NCI-H1436 treated with DMSO at 0.1 percent for 48 hours (cell line): ENCODE measurements around the gene RPS8.
"Not testable (repeated sequence)": the region's sequence is repeated elsewhere in the genome, so short reads cannot be mapped to it uniquely, and the experiment has no call there.

Experiments
- DNase-seq: peaks from one replicate; lab custom pipeline; 2025; lab: John Stamatoyannopoulos, UW

RPS8 gene

DNA sequence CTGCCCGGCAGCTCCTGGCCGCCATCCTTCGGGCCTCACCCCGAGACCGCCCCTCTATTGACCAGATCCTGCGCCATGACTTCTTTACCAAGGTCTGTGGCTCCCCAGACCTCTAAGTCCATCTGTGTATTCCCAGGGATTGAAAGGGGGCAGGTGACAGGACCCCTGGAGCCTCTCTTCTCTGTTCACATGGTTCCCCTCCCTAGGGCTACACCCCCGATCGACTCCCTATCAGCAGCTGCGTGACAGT, 27.6 kb downstream of the RPS8 start:
- no peak for DNase-seq

DNA sequence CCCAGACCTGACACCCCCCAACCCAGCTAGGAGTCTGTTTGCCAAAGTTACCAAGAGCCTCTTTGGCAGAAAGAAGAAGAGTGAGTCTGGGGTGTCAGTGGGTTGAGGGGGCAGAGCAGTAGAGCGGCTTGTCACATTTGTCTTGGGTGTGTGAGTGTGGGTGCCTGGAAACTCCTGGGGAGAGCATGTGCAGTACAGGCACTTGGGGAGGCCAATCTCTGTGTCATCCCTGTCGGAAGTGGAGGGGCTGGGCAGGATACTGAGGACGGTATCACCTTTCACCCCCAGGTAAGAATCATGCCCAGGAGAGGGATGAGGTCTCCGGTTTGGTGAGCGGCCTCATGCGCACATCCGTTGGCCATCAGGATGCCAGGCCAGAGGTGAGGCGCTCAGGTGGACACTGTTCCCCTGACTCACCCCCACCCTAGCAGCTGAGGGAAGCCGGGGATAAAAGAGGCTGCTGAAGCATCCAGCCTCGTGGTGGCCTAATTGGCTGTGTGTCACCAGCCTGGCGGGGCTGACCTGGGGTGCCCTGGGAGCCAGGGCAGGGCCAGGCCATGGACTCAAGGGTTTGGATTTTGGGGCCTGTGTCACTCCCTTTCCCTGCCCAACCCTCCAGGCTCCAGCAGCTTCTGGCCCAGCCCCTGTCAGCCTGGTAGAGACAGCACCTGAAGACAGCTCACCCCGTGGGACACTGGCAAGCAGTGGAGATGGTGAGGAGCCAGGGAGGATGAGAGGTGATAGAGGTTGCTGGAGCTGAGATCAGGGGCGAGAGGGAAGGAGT, 28.2 kb downstream of the RPS8 start:
- no peak for DNase-seq

DNA sequence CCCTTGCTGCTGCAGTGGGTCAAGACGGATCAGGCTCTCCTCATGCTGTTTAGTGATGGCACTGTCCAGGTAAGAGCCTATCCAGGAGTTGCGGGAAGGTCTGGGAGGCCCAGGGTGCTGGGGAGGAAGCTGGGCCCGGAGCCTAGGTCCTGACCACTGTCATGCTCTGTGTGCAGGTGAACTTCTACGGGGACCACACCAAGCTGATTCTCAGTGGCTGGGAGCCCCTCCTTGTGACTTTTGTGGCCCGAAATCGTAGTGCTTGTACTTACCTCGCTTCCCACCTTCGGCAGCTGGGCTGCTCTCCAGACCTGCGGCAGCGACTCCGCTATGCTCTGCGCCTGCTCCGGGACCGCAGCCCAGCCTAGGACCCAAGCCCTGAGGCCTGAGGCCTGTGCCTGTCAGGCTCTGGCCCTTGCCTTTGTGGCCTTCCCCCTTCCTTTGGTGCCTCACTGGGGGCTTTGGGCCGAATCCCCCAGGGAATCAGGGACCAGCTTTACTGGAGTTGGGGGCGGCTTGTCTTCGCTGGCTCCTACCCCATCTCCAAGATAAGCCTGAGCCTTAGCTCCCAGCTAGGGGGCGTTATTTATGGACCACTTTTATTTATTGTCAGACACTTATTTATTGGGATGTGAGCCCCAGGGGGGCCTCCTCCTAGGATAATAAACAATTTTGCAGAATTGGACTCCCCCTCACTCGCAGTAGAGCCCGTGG, 30.1 kb downstream of the RPS8 start:
- DNase-seq = no peak

DNA sequence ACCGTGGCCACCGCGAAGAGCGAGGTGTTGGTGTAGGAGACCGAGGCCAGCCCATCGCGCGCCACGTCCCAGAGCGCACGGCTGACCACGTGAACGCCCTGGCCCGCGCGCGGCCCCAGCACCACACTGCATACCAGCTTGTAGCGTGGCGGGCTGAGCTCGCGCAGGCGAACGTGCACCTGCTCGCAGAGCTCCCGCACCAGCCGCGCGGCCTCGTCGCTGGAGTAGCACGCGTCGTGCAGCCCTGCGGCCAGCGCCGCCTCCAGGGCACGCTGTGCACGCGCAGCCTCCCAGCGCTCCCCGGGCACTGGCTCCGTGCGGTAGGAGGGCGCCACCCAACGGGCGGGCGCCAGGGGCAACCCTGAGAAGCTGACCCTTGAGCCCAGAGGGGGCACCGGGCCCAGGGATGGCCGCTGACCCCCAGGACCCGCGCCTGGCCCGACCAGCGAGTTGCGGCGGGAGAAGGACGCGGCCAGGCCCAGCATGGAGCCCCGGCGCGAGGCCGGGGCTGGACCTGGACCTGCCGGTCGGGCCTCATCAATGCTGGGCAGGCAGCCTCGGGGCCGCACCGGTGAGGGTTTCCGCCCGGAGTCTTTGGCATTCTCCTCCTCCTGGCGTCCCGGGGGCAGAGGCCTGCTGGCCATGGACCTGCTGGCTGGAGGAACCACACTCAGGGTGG, 30.8 kb downstream of the RPS8 start:
- DNase-seq = no peak

DNA sequence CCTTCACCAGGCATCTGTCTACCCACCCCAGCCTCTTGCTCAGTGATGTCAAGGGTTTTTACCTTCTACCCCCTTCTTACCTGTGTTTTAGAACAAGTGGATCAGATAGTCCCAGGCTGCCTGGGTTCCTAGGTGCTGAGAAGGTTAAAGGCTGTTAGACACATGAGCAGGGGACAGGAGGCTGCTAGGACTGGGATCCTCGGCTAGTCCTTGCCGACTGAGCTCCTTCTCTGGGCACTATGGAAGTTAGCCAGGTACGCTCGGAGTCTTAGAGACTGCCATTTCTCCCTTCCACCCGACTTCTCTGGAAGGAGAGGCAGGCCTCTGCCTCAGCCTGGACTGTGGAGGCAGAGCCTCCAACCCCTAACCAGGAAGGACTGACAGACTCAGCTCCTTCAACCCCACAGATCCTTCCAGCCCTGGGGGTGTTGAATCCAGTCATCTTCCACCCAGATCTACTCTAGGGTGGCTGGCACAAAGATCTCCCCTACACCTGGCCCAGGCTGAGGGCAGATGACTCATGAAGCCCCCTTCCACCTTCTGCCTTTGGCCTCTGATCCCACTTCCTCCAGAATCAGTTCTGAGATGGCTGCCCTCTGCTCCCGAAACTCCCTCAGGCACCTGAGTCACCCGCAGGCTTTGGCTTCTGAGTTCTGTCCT, 31.5 kb downstream of the RPS8 start, which contains the start of gene DYNLT4:
TSS of gene DYNLT4 (minus strand) at position 648 of the 660 bp plus-strand sequence. CDS start 683 bp downstream, outside the sequence.
- DNase-seq = no peak

DNA sequence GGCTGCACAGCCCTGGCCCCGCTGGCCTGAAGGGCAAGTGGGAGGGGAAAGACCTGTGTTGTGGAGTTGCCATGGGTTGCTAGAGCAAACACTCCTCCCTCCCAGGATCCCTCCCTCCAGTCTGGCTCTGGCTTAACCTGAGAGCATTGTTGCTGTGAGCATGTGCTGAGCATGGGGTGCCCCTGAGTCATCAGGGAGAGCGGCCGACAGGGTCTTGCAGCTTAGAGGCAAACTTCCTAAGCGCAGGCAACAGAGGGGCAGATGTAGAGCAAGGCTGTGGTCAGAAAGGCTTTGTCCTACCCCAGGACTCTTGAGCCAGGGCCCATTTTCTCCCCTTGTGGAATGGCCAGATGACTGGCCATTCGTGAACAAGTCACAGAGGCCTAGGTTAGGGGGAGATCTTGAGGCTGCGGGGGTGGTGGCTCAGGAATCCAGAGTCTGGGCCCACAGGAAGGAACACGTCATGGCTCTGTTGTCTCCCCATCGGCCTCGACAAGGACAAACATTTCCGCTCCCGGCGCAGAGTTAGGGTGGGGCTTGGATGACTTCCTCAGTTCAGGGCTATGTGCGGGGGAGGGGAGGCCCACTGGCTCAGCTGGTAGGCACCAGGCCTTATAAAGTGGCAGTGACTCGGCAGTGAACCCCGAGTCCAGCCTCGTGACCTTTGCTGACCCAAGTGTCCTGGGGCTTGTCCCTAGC, 32.2 kb downstream of the RPS8 start:
- DNase-seq = no peak

DNA sequence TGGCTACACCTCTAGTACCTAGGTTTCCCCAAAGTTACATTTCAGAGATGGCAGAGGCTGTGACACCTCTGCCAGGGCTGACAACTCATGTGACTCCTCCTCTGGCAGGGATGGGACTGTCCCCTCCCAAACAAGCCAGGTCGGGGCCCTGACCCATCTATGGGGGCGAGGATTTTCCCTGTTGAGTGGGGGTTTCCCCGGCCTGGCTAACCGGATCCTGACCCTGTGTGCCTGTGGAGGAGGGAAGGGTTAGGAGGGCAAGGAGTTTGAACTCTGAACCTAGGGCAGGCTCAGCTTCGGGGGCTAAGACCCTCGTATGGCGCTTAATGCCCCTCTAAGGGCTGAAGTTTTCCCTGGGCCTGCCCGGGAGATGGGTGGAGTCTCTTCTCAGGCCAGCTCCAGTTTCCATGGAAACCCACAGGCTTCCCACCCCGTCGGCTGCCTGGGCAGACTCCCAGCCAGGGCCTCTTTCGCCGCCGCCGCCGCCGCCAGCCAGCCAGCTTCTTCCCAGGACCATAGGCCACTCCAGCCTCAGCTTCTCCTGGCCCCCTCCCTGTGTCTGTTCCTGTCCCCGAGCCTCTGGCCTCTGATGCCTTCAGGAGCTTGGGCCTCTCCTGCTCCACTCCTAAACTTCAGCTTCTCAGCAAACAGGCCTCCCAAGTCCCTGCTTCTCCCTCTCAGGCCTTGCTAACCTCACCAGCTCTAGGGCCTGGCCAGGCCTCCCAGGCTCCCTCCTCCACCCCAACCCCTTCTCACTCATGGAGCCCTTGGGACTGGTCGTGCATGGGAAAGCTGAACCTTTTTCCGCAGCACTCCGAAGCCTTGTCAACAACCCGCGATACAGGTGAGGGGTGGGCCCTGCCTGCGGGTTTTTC, 33.0 kb downstream of the RPS8 start, which contains the start of gene BTBD19:
TSS of gene BTBD19 (plus strand) at position 461 of the 875 bp plus-strand sequence. CDS start at position 759, 298 bp downstream.
- DNase-seq = no peak

DNA sequence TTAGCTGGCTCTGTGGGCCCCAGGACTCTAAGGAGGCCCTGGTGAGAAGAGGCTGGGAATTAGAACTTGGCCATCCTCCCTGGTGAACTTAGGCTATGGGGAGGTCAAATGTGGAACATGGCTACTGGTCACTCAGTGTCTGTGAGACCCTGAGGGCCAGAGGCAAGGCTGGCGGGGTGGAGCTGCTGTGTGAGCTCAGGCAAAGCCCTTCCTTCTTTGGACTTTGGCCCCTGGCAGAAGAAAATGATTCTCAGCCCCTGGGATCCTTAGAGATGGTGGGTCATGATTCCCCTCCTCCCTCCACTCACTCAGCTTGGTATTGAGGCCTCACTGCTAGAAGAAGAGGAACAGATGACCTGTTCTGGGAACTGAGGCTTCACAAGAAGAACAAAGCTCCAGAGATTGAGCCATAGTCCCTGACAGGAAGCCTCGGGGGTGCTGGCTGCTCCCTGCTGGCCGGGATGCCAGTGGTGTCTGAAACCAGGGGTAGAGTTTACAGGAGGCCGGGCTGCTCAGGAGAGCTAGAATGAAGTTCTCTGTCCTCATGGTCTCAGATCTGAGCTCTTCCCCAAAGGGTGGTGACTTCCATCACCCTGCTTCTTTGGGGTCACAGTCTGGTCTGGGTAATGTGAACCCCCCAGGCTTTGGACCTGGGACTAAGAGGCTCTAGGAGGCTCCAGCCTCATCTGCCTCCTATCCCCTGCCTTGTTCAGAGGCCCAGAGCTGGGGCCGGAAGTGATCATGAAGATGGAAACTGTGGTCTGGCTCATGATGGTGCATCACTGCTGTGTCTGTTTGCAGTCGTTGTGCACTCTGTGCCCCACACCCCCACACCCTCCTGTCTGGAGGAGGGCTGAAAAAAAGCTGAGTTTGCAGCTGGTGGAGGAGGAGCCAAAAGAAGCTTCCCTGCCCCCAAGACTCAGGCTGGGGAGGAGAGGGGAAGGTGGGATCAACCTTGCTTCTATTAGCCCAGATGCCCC, 33.9 kb downstream of the RPS8 start:
- no peak for DNase-seq

DNA sequence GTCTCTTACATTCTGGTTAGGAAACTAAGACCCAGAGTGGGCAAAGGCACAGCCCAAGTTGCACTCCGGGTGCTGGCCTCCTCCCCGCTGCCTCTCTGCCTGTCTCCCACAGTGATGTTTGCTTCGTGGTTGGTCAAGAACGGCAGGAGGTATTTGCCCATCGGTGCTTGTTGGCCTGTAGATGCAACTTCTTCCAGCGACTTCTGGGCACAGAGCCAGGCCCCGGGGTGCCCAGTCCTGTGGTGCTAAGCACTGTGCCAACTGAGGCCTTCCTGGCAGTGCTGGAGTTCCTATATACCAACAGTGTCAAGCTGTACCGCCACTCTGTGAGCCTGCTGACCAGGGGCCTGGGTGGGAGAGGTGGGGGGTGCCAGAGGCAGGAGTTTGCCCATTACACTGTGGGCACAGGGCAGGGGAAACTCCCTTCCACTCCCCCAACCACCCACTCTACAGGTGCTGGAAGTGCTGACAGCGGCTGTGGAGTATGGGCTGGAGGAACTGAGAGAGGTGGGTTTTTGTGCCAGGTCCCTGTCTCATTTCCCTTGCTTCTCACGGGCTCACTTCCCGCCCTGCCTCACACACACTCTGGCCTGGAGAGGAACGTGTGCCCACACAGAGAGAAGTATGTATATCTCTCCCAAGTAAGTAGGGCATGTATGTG, 34.9 kb downstream of the RPS8 start:
- DNase-seq = no peak

DNA sequence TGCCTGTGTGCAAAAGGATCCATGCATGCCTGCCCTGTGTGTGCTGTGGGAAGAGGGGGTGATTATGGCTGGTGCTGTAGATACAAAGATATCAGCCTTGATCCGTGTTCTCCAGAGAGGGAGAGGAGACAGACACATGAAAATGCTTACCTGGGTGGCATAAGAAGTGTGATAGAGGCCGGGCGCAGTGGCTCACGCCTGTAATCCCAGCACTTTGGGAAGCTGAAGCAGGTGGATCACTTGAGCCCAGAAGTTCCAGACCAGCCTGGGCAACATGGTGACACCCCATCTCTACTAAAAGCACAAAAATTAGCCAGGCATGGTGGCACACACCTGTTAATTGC, 35.4 kb downstream of the RPS8 start:
- not testable (repeated sequence) for DNase-seq

DNA sequence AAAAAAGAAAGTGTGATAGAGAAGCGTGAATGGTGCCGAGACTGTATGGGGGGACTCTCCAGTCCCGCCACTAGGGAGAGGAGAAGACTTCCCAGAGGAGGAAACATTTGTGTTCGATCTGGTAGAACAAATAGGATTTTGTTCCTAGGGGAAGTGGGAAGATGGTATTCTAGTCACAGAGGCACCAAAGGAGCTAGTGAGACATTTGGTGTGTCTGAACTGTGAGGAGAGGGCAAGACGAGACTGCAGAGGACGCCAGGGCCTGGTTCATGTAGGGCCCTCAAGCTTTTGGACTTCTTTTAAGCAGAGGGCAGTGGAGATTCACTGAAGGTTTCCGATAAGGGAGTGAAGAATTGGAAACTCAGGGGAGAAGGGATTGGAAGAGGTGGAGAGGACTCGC, 35.9 kb downstream of the RPS8 start:
- DNase-seq = no peak

DNA sequence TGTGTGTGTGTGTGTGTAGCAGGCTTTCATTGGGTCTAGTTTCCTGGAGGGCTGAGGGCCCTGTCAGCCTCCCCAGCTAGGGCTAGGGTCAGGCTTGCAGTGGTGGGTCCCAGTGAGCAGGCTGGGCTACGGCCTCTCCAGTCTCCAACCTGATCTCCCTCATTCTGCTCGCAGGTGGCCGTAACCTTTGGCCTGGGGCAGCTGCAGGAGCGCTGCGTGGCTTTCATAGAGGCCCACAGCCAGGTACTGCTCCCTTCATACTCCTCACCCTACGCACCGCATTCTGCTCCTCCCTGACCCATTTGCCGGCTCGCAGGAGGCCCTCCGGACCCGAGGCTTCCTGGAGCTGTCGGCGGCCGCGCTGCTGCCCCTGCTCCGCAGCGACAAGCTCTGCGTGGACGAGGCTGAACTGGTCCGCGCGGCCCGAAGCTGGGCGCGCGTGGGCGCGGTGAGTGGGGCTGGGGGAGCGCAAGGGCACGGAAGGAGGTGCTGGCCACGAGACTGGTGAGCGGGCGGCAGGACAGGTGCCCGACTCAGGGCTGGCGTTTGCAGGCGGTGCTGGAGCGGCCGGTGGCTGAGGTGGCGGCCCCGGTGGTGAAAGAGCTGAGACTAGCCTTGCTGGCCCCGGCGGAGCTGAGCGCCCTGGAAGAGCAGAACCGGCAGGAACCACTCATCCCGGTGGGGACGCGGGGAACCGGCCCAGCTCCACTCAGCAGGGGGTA, 37.6 kb downstream of the RPS8 start:
- DNase-seq = no peak

DNA sequence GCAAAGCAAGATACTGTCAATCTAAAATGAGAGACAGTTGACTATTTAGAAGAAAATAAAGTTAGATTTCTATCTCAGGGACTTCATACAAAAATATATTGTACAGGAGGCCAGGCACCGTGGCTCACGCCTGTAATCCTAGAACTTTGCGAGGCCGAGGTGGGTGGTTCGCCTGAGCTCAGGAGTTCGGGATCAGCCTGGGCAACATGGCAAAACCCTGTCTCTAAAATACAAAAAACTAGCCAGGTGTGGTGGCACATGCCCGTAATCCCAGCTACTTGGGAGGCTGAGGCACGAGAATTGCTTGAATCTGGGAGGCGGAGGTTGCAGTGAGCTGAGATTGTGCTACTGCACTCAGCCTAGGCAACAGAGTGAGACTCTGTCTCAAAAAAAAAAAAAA, 40.6 kb downstream of the RPS8 start:
- DNase-seq = not testable (repeated sequence)

DNA sequence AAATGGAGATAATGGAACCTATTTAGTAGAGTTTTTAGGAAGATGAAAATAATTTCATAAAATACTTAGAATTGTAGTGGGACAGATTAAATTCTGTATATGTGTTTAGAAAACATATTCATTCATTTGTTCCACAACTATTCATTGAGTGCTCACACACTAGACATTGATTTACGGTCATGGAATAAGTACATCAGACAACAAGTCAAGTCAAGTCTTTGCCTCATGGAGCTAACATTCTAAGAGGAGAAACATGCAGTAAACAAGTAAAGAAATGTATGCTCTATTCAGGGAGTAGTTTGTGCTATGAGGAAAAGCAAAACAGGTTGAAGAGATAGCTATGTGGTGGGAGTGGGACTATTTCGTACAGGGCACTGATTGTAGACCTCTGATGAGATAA, 42.0 kb downstream of the RPS8 start:
- DNase-seq = no peak

DNA sequence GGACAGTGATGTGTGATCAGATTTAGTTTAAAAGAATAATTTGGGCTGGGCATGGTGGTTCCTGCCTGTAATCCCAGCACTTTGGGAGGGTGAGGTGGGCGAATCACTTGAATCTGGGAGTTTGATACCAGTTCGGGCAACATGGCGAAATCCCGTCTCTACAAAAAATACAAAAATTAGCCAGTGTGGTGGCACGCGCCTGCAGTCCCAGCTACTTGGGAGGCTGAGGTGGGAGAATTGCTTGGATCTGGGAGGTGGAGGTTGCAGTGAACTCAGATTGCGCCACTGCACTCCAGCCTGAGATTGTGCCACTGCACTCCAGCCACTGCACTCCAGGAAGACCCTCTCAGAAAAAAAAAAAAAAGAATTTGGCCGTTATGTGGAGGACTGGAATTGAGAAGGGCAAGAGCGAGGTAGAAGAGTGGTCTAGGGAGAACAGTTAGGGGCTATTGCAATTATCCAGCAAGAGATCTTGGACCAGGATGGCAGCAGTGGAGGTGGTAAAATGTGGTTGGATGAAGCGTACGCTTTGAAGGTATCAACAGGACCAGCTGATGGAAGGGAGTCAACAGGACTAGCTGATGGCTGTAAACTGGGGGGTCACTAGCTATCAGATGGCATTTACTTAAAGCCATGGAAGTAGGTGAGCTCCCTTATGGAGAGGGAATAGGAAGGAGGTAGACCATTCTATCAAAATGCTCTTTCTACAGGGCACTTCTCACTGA, 42.6 kb downstream of the RPS8 start:
- DNase-seq = no peak

DNA sequence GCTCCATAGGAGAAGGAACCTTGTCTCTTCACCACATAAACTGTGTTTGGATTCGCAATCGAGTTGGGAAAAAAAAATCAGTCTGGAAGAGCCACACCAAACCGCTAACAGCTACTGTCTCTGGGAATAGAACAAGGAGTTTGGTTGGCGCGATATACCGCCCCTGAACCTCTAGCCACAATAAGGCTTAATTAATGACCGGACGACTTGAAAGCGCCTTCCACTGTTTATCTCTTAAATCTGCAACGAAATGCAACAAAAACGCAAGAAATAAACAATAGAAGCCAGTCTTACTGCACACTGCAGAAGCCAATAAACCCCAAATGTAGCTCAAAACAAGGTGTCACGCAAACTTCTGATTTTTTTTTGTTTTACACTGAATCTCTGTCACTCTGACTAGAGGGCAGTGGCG, 43.9 kb downstream of the RPS8 start:
- no peak for DNase-seq

DNA sequence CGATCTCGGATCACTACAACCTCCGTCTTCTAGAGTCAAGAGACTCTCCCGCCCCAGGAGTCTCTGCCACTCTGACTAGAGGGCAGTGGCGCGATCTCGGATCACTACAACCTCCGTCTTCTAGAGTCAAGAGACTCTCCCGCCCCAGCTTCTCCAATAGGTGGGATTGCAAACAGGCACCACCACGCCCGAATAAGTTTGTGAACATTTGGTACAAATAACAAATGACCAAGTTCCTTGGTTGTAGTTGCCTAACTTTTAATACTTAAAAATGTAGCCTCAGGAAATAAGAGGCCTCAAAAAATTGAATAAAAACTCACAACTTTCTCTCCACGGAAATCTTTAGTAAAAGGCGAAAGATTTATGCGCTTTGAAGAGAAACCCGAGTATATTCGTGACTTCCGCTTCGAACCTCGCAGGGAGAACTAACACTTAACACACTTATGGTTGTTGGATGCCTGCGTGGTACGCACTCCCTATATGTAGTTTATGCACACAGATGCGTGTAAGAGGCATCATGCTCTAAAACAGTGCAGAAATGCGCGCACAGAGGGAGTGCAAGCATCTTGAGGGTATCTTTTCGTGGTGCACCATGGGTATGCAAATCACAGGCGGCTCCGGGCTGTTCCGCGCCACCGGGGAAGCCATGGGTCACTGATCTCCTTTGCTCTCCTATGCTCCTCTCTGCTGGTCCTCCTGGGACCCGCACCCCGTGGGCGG, 44.4 kb downstream of the RPS8 start:
- DNase-seq = no peak
